K562 (cell line): ENCODE measurements around the gene FBXW8. TPM values are rescaled to one million over a fixed set of nuclear protein-coding genes. Genes with fewer than 3 reads are reported as not detected.
A peak's percentile ranks its signal among the peaks of the same experiment; 100 is the strongest.

Experiments
- ATAC-seq: fragments of 200-7000 bp; cut with Tn5 transposase; 3 replicates; pipeline ENCODE4 v1.9.1; 2020; ENCODE audit warnings: moderate library complexity
- BruUV-seq: library from RNA; stranded (reverse); fragments of 400-500 nt; replicated peaks from 2 replicates; lab custom pipeline; 2021; lab: Mats Ljungman, UMichigan
- CTCF ChIA-PET: fragments of 300-600 bp; formaldehyde crosslinking; extraction: SDS; loops from one replicate; lab custom pipeline; 2021; ENCODE audit warnings: low intra/inter-chr PET ratio; lab: Yijun Ruan, JAX
- POLR2A ChIA-PET: fragments of 300-600, 350-650 bp; sonication (Branson Sonifier 250); formaldehyde crosslinking; extraction: SDS; loops from one replicate; lab custom pipeline; 2021; ENCODE audit warnings: antibody characterized with exemption, inconsistent platforms; lab: Yijun Ruan, JAX
- DNase-seq, 4 experiments: peaks; one replicate each; pipeline versions ENCODE4 v3.0.0 to v3.0.0-alpha.2; 2011 to 2018; ENCODE audit warnings: low spot score in 3 of 4, mixed read lengths in 3 of 4; ENCODE audit errors: extremely low read depth in 1 of 4
- FAIRE-seq: peaks from 2 replicates; lab custom pipeline; 2011; peaks lifted over from hg19 to GRCh38; lab: Jason Lieb, UNC
- H2AFZ ChIP-seq: 2 replicates; pipeline ENCODE4 v1.6.0; 2011; ENCODE audit warnings: low read depth, low read length, control low read depth, inconsistent platforms
- H3K27ac ChIP-seq: fragments of 200-600 bp; 3 replicates; pipeline ENCODE4 v1.8.0; 2011; ENCODE audit warnings: low read depth, mild to moderate bottlenecking, control low read depth, inconsistent platforms, low read length, moderate library complexity, mixed read lengths; ENCODE audit errors: extremely low read depth
- H3K27me3 ChIP-seq, 2 experiments: fragments of 300-600 bp in 1 of 2; 2 replicates in 1 of 2; 3 replicates in 1 of 2; pipeline versions ENCODE4 v1.6.0 to v1.8.0; 2011; ENCODE audit warnings: inconsistent platforms in 2 of 2, low read length in 2 of 2, mild to moderate bottlenecking in 1 of 2, mixed read lengths in 1 of 2, moderate library complexity in 1 of 2; ENCODE audit not compliant: control insufficient read depth in 2 of 2, insufficient read depth in 2 of 2
- H3K36me3 ChIP-seq: fragments of 300-600 bp; 3 replicates; pipeline ENCODE4 v1.8.0; 2011; ENCODE audit warnings: mild to moderate bottlenecking, low read length, inconsistent platforms; ENCODE audit not compliant: control insufficient read depth, insufficient read depth
- H3K4me1 ChIP-seq, 2 experiments: fragments of 200-600 bp in 1 of 2; replicated peaks in 1 of 2; 2 replicates in 1 of 2; 3 replicates in 1 of 2; pipeline versions ENCODE4 v1.5.1 to v1.8.0; 2011; ENCODE audit warnings: inconsistent platforms in 2 of 2, low read length in 2 of 2, mild to moderate bottlenecking in 1 of 2, mixed read lengths in 1 of 2, moderate library complexity in 1 of 2; ENCODE audit not compliant: control insufficient read depth in 2 of 2, insufficient read depth in 2 of 2
- H3K4me2 ChIP-seq: 2 replicates; pipeline ENCODE4 v1.6.1; 2011; ENCODE audit warnings: low read length, control low read depth, inconsistent platforms, mixed read lengths; ENCODE audit not compliant: insufficient read depth
- H3K4me3 ChIP-seq: fragments of 200-600 bp; sonication (generic), shearing (Covaris generic); 2 replicates; pipeline ENCODE4 v1.5.1; 2016; ENCODE audit warnings: control low read depth, inconsistent platforms
- H3K79me2 ChIP-seq: fragments of 200-600 bp; 3 replicates; pipeline ENCODE4 v1.8.0; 2011; ENCODE audit warnings: low read length, inconsistent platforms; ENCODE audit not compliant: control insufficient read depth, insufficient read depth
- H3K9ac ChIP-seq, 2 experiments: 2 replicates each; pipeline versions ENCODE4 v1.6.0 to v1.6.1; 2011; ENCODE audit warnings: low read depth in 2 of 2, low read length in 2 of 2, control low read depth in 1 of 2, inconsistent platforms in 1 of 2, mild to moderate bottlenecking in 1 of 2, mixed read lengths in 1 of 2; ENCODE audit not compliant: insufficient read depth in 1 of 2
- H3K9me1 ChIP-seq: one replicate; pipeline ENCODE4 v1.6.0; 2011; ENCODE audit warnings: inconsistent platforms, mild to moderate bottlenecking, low read length, moderate library complexity; ENCODE audit not compliant: control insufficient read depth, insufficient read depth
- H3K9me3 ChIP-seq: replicated peaks from 2 replicates; pipeline ENCODE4 v1.5.1; 2011; ENCODE audit warnings: low read depth, low read length, inconsistent platforms; ENCODE audit not compliant: control insufficient read depth, insufficient read depth
- H4K20me1 ChIP-seq: replicated peaks from 2 replicates; pipeline ENCODE4 v1.6.1; 2011; ENCODE audit warnings: low read length, inconsistent platforms, mixed read lengths; ENCODE audit not compliant: control insufficient read depth, insufficient read depth
- C11orf30 ChIP-seq: fragments of 450-650 bp; IDR thresholded peaks from 2 replicates; pipeline ENCODE4 v1.6.1; 2016; ENCODE audit warnings: low read depth, mild to moderate bottlenecking
- CREBBP ChIP-seq: IDR thresholded peaks from one replicate; pipeline ENCODE4 v1.6.1; 2012; ENCODE audit warnings: low read depth, mild to moderate bottlenecking, control low read depth, inconsistent platforms, low read length
- CTCF ChIP-seq, 3 experiments: IDR thresholded peaks in 2 of 3; conservative IDR thresholded peaks in 1 of 3; 2 replicates each; pipeline ENCODE4 v1.5.1; 2011 to 2012; ENCODE audit warnings: low read length in 3 of 3, mild to moderate bottlenecking in 3 of 3, control low read depth in 2 of 3, improper control_type of control experiment in 1 of 3, inconsistent platforms in 1 of 3, low read depth in 1 of 3, mixed read lengths in 1 of 3, moderate library complexity in 1 of 3; ENCODE audit not compliant: insufficient read depth in 2 of 3
- FOXA1 ChIP-seq: fragments of 450-650 bp; IDR thresholded peaks from 2 replicates; pipeline ENCODE4 v1.6.1; 2016; ENCODE audit warnings: mild to moderate bottlenecking, borderline replicate concordance
- MAFF ChIP-seq: IDR thresholded peaks from 2 replicates; pipeline ENCODE4 v1.6.1; 2012; ENCODE audit warnings: low read length, improper control_type of control experiment
- MAFG ChIP-seq: fragments of 450-650 bp; conservative IDR thresholded peaks from 2 replicates; pipeline ENCODE4 v1.6.1; 2016; ENCODE audit warnings: missing genetic modification characterization, missing compliant biosample characterization
- SAP30 ChIP-seq: fragments of 200-600 bp; sonication (generic); IDR thresholded peaks from 2 replicates; pipeline ENCODE4 v1.6.1; 2012; ENCODE audit warnings: borderline replicate concordance, low read depth, mild to moderate bottlenecking, moderate library complexity, low read length, control low read depth, inconsistent platforms; ENCODE audit not compliant: insufficient read depth, poor library complexity, severe bottlenecking
- SLC30A9 ChIP-seq: fragments of 250-450 bp; sonication (Bioruptor Pico); IDR thresholded peaks from 2 replicates; pipeline ENCODE4 v1.8.0; 2022; ENCODE audit warnings: mild to moderate bottlenecking, moderate library complexity
- ZNF316 ChIP-seq: fragments of 450-650 bp; IDR thresholded peaks from 2 replicates; pipeline ENCODE4 v1.6.1; 2016
- WGBS: fragments of 100-300 bp; shearing (Covaris generic); methylation state at CpG from one replicate; pipeline ENCODE4 v1.1.6; 2016; ENCODE audit warnings: low coverage, mixed read lengths; ENCODE audit not compliant: insufficient coverage; ENCODE audit errors: missing lambda C conversion rate; 5-methylcytosine and 5-hydroxymethylcytosine counted together
- in situ Hi-C: fragments of 300-500 bp; cut with MboI; formaldehyde crosslinking; loops from 4 replicates; pipeline ENCODE4 v1.15.0; 2018; ENCODE audit warnings: inconsistent platforms, mixed read lengths
- intact Hi-C: fragments of 100-400 bp; cut with micrococcal nuclease; formaldehyde crosslinking; loops from 2 replicates; pipeline ENCODE4 v1.14.2; 2022
- polyA plus RNA-seq, 8 experiments: library from polyadenylated mRNA; depleted of rRNA in 4 of 8; stranded (reverse) in 5 of 8; unstranded in 3 of 8; fragments of >200 nt; fragmentation: Nextera tagmentation in 2 of 8; fragmentation: Illumina TruSeq in 1 of 8; extraction: Ambion mirVana in 2 of 8; extraction: Trizol in 1 of 8; gene quantifications; 2 replicates each; pipeline versions ENCODE4 v1.2.1 to v1.2.3, GENCODE V29; 2011 to 2014; ENCODE audit warnings: inconsistent platforms in 1 of 8, missing spikeins in 1 of 8
- total RNA-seq, 7 experiments: library from RNA; depleted of rRNA in 6 of 7; stranded (reverse); fragments of >200 nt in 6 of 7; fragmentation: Illumina TruSeq in 2 of 7; extraction: Trizol in 2 of 7; gene quantifications; 2 replicates each; pipeline versions ENCODE4 v1.2.1 to v1.2.3, GENCODE V29; 2011 to 2021; ENCODE audit warnings: low replicate concordance in 1 of 7

Gene FBXW8
- total and polyA plus RNA-seq, 9 of the 15 experiments (the other 6 are each of a cell fraction or from before 2014, with no cell fraction given): 0.58 to 8.3 (median 4.4) TPM

- in situ Hi-C loops (no loop called here), intact Hi-C loops (no loop called here)
- H3K9ac ChIP-seq: no peak overlapping the region
- DNase-seq: no peak
- no peak for ATAC-seq
- H3K79me2 ChIP-seq: no peaks in the 10 kb centered on the region
- no peak overlapping the region for H3K27ac ChIP-seq
- ChIA-PET CTCF (no interaction called here), POLR2A (interaction anchor here (0.8 to 1.9 kb wide), 3 partner anchors 8 to 84 kb away, joined by 3 to 7 read pairs (median 3); no protein-coding TSS in a partner anchor)
- BruUV-seq: no TSS peak
- no peak overlapping the region for H3K4me2 ChIP-seq
- H3K4me3 ChIP-seq: no peak overlapping the region
- H3K36me3 ChIP-seq: peaks cover 4% of the 10 kb centered on the region; the same call in 1 of the 3 replicates
- TF ChIP-seq CREBBP (no peak), C11orf30 (peak; percentile 51; the same call in 1 of the 2 replicates), CTCF (IDR thresholded peaks at IDR 0.05 in 2 of 3, conservative IDR thresholded peaks at IDR 0.05 in 1 of 3; ENCODE audit: insufficient read depth in 2 of 3, low read depth in 1 of 3, low read length in 3 of 3) (no peak), SAP30 (no peak), ZNF316 (peak; percentile 76), MAFG (tag) (peak; percentile 50), SLC30A9 (CRISPR knock-in tag) (no peak), MAFF (peak; percentile 22; the same call in 1 of the 2 replicates), FOXA1 (no peak)
- 55% methylated on average over 3 of the region's 3 CpGs for WGBS
- H4K20me1 ChIP-seq: no peaks in the 10 kb centered on the region
- H3K27me3 ChIP-seq: no peaks in the 10 kb centered on the region
- peaks cover 0 to 9% of the 10 kb centered on the region in 2 experiments; a peak in 2 of 5 replicates for H3K4me1 ChIP-seq
- no peak overlapping the region for H2AFZ ChIP-seq
- FAIRE-seq: peak; percentile 56
- H3K9me1 ChIP-seq: no peaks in the 10 kb centered on the region
- no peaks in the 10 kb centered on the region for H3K9me3 ChIP-seq
Observed at GRCh38 chr12:116975779-116976393, 65.1 kb downstream of the FBXW8 start.
